ENCODE data around the gene CLCN2. TPM values are rescaled to one million over a fixed set of nuclear protein-coding genes. Genes with fewer than 3 reads are reported as not detected.
A peak's percentile ranks its signal among the peaks of the same experiment; 100 is the strongest.

The CLCN2 gene
- total RNA-seq, 2 donors from 2014 or later: 7.5 to 12.2 TPM

DNA sequence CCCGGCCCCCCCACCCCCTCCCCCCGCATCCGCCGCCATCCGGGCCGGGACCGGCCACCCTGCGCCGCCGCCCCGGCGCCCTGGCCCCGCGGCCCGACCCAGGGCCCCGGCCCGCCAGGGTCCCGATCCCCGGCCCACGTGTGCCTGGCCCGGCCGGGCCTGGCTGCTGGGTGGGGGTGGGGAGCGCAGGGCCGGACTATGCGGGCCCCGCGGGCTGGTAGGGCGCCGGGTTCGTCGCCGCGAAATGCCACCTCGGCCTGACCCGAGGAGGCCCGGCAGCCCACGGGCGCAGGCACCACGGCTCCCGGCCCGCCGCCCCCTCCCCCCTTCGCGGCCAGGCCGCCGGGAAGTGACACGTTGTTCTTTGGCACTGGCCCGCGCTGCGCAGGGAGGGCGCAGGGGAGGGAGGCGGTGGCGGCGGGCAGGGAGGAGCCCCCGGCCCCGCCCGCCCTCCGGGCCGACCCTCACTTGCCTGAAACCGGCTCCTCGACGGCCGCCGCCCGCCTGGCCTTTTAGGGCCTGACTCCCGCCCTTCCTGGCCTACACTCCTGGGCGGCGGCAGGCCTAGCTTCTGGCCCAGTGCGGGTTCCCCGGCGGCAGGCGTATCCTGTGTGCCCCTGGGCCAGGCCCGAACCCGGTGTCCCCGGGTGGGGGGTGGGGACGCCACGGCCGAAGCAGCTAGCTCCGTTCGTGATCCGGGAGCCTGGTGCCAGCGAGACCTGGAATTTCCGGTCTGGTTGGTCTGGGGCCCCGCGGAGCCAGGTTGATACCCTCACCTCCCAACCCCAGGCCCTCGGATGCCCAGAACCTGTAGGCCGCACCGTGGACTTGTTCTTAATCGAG, 46.5 kb downstream of the CLCN2 start:
- Histone ChIP-seq H3K4me3 (peak overlapping the region; percentile 54 to 97), H3K36me3 (replicated peaks in 1 of 2; ENCODE audit: insufficient read depth in 1 of 2, low read depth in 2 of 2) (no peaks in the 10 kb centered on the region), H3K4me1 (peaks cover 46% of the 10 kb centered on the region), H3K27ac (peak overlapping the region; percentile 97 to 99 (median 98)), H3K27me3 (no peaks in the 10 kb centered on the region), H3K9me3 (no peaks in the 10 kb centered on the region)
- TF ChIP-seq POLR2A (IDR thresholded peaks at IDR 0.05): peak; percentile 33 to 66 (median 51)
- TF ChIP-seq, protein P1, sequence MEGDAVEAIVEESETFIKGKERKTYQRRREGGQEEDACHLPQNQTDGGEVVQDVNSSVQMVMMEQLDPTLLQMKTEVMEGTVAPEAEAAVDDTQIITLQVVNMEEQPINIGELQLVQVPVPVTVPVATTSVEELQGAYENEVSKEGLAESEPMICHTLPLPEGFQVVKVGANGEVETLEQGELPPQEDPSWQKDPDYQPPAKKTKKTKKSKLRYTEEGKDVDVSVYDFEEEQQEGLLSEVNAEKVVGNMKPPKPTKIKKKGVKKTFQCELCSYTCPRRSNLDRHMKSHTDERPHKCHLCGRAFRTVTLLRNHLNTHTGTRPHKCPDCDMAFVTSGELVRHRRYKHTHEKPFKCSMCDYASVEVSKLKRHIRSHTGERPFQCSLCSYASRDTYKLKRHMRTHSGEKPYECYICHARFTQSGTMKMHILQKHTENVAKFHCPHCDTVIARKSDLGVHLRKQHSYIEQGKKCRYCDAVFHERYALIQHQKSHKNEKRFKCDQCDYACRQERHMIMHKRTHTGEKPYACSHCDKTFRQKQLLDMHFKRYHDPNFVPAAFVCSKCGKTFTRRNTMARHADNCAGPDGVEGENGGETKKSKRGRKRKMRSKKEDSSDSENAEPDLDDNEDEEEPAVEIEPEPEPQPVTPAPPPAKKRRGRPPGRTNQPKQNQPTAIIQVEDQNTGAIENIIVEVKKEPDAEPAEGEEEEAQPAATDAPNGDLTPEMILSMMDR (IDR thresholded peaks at IDR 0.05): no peak
- DNase-seq (peak; percentile 86 to 88 (median 86)), ATAC-seq (peak; percentile 78)
- intact Hi-C loops (cut with DNase I): no loop called here
- WGBS, 2 donors: 0% methylated on average over 52 of the region's 89 CpGs; no CpG with 5 or more reads in 1 of the 2 donors

DNA sequence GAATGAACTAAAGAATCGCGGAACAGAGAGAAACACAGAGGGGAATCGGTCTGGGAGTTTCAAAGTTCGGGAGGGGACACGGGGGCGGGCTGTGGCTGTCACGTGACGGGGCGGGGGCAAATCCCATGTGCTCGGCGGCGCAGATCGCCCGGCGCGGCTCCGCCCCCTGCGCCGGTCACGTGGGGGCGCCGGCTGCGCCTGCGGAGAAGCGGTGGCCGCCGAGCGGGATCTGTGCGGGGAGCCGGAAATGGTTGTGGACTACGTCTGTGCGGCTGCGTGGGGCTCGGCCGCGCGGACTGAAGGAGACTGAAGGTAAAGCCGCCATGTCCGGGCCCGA, 47.1 kb downstream of the CLCN2 start, which contains the start of gene EIF4G1:
Gene EIF4G1 (plus strand): TSS at position 244 of the 337 bp plus-strand sequence. CDS start 1,191 bp downstream, outside the sequence.
- Histone ChIP-seq H3K4me3 (peak within 1 kb of the TSS; percentile 54 to 97), H3K27me3 (no peaks in the 10 kb centered on the region), H3K9me3 (no peaks in the 10 kb centered on the region), H3K27ac (peak within 1 kb of the TSS; percentile 97 to 99 (median 98)), H3K36me3 (replicated peaks in 1 of 2; ENCODE audit: insufficient read depth in 1 of 2, low read depth in 2 of 2) (no peaks in the 10 kb centered on the region), H3K4me1 (peaks cover 40% of the 10 kb centered on the region)
- 0% methylated on average over 6 to 33 of the region's 40 CpGs for WGBS, 2 donors
- ATAC-seq: peak; percentile 86
- peak; percentile 96 for DNase-seq
- TF ChIP-seq, protein P1 (IDR thresholded peaks at IDR 0.05): no peak
- TF ChIP-seq POLR2A (IDR thresholded peaks at IDR 0.05): peak; percentile 47 to 78 (median 71)
- intact Hi-C loops (cut with DNase I): no loop called here

DNA sequence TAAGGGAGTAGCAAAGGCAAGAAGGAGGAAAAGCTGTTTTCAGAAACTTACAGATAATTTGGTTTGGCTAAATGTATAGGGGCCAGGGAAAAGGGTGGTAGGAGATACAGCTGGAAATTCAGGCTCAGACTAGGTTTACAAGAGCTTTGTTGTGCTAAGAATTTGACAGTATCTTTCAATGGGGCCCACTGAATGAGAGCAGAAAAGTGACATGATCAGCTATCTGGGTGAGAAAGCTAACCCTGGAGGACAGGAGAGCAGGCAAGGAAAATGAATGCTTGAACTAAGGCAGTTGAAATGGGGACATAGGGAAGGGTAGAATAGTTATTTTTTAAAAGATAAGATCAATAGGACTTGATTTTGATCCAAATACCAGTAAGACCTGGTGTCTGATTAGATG, 49.8 kb downstream of the CLCN2 start:
- no peak overlapping the region for H3K4me3 ChIP-seq
- no peak for ATAC-seq
- peaks cover 13% of the 10 kb centered on the region for H3K4me1 ChIP-seq
- H3K9me3 ChIP-seq: no peaks in the 10 kb centered on the region
- H3K27ac ChIP-seq: no peak overlapping the region
- intact Hi-C loops (cut with DNase I): no loop called here
- no peak for DNase-seq
- TF ChIP-seq, protein P1 (IDR thresholded peaks at IDR 0.05): no peak
- TF ChIP-seq POLR2A (IDR thresholded peaks at IDR 0.05): no peak
- peaks cover 5 to 12% of the 10 kb centered on the region in 2 donors for H3K36me3 ChIP-seq (replicated peaks in 1 of 2; ENCODE audit: insufficient read depth in 1 of 2, low read depth in 2 of 2)
- no peaks in the 10 kb centered on the region for H3K27me3 ChIP-seq

DNA sequence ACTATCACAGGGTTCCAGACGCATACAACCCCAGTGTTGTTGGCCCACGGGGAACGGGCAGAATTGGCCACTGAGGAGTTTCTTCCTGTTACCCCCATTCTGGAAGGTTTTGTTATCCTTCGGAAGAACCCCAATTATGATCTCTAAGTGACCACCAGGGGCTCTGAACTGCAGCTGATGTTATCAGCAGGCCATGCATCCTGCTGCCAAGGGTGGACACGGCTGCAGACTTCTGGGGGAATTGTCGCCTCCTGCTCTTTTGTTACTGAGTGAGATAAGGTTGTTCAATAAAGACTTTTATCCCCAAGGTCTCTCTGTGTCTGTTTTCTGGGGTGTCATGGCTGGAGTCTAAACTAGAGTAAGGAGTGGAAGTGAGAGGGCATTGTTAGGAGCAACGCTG, 52.7 kb downstream of the CLCN2 start:
- H3K4me3 ChIP-seq: no peak overlapping the region
- DNase-seq (no peak), ATAC-seq (no peak)
- peaks cover 5 to 27% of the 10 kb centered on the region in 2 donors for H3K36me3 ChIP-seq (replicated peaks in 1 of 2; ENCODE audit: insufficient read depth in 1 of 2, low read depth in 2 of 2)
- no peaks in the 10 kb centered on the region for H3K9me3 ChIP-seq
- intact Hi-C loops (cut with DNase I): no loop called here
- H3K4me1 ChIP-seq: peaks cover under 1% of the 10 kb centered on the region
- no peaks in the 10 kb centered on the region for H3K27me3 ChIP-seq
- no peak overlapping the region for H3K27ac ChIP-seq
- TF ChIP-seq, protein P1 (IDR thresholded peaks at IDR 0.05): no peak
- TF ChIP-seq POLR2A (IDR thresholded peaks at IDR 0.05): no peak
- 79% methylated on average over 7 of the region's 7 CpGs for WGBS, 2 donors

All from body of pancreas (tissue), 4 donors.